NCI-H345 (cell line): ENCODE measurements around the gene LINC00237.

Experiments
- DNase-seq: peaks from one replicate; lab custom pipeline; 2025; lab: John Stamatoyannopoulos, UW

LINC00237 gene

GRCh38 chr20:21046413-21047070 lies 59.6 kb downstream of the LINC00237 start:
- no peak for DNase-seq
